B cell (primary cell): Measurements from ENCODE around the gene CFAP53.

ENCODE experiments used
- EZH2 ChIP-seq: IDR thresholded peaks from 2 replicates; pipeline ENCODE4 v1.6.1; 2012; ENCODE audit warnings: borderline replicate concordance, low read depth, mild to moderate bottlenecking, moderate library complexity, low read length; ENCODE audit not compliant: insufficient read depth, poor library complexity, severe bottlenecking
- TF ChIP-seq, protein P1 (sequence below): fragments of 200-600 bp; IDR thresholded peaks from one replicate; pipeline ENCODE4 v1.8.0; 2022; ENCODE audit warnings: antibody characterized with exemption, mild to moderate bottlenecking

DNA sequence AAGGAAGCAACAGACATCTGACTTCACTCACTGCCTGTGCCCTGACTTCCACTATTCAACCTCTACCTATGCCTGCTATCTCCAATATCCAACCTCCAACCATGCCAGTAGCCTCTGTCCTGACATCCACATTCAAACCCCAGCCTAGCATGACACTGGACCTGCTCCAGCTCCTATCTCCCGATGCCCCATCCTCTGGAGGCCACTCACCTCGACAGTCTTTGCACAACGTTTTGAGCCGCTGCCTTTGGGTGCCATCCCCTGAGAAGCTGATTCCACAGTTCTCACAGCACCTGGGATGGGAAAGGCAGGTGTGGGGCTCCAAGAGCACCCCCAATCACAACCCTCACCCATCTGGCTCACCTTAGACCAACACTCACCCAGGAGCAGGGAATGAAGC is 10.2 kb upstream of the CFAP53 start:
- no peak for TF ChIP-seq EZH2
- TF ChIP-seq, protein P1, sequence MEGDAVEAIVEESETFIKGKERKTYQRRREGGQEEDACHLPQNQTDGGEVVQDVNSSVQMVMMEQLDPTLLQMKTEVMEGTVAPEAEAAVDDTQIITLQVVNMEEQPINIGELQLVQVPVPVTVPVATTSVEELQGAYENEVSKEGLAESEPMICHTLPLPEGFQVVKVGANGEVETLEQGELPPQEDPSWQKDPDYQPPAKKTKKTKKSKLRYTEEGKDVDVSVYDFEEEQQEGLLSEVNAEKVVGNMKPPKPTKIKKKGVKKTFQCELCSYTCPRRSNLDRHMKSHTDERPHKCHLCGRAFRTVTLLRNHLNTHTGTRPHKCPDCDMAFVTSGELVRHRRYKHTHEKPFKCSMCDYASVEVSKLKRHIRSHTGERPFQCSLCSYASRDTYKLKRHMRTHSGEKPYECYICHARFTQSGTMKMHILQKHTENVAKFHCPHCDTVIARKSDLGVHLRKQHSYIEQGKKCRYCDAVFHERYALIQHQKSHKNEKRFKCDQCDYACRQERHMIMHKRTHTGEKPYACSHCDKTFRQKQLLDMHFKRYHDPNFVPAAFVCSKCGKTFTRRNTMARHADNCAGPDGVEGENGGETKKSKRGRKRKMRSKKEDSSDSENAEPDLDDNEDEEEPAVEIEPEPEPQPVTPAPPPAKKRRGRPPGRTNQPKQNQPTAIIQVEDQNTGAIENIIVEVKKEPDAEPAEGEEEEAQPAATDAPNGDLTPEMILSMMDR = no peak
